Limb (tissue), 2 donors: ENCODE measurements around the gene ERBB4.
"Not testable (repeated sequence)": the region's sequence is repeated elsewhere in the genome, so short reads cannot be mapped to it uniquely, and the experiment has no call there.

Experiments
- DNase-seq, 2 donors: peaks; one replicate each; pipeline ENCODE4 v3.0.0-alpha.2; 2016; ENCODE audit errors: extremely low spot score in 2 of 2

Gene ERBB4

DNA sequence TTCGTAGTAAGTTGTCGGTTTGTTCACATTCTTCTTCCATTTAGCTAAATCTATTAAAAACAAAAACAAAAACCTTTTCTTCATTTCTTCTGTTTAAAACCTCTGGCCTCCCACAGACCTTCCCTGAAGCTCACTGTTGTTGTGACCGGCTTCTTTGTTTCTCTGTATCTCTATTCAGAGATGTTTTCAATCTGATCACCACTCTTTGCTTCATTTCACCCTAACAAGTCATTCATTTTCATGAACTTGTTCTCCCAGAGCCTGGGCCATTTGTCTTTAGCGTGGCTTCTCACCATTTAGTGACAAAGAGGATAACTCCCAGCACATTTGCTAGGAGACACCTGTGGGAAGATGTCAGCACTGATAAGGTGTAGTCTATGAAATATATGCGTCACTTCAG is 794.2 kb downstream of the ERBB4 start:
- DNase-seq: no peak

DNA sequence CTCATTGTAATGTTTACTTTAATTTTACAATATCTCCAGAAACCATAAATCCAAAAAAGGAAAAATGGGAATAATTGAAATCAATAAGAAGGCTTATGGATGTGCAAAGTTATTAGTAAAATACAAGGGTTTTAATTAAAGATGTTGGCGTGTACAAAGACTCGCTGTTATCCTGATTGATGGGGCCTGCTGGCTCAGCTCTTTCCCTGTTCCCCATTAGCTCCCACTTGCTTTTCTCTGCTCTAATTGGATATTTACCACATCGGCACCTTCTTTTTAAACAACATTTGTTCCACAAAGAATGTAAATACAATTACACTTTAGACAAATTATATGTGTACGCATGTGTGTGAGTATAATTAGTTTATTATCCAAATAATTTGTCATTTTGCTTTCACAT is 796.6 kb downstream of the ERBB4 start:
- DNase-seq: no peak

DNA sequence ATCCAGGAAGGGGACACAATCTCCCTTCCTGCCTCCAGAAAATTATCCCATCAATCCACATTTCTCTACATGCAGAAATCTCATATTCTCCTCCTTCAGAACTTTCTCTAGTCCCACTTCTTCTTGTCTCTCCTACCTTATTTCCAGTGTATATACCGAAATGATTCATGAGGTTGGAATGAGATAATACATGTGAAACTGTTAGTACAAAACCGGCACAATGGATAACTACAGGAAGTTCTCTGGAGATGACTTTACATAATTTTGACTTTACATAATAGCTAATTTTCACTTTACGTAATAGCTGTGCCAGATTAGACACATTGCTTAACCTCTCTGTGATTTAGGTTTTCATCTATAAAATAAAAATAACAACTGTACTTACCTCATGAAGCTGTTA is 801.3 kb downstream of the ERBB4 start:
- DNase-seq: no peak

DNA sequence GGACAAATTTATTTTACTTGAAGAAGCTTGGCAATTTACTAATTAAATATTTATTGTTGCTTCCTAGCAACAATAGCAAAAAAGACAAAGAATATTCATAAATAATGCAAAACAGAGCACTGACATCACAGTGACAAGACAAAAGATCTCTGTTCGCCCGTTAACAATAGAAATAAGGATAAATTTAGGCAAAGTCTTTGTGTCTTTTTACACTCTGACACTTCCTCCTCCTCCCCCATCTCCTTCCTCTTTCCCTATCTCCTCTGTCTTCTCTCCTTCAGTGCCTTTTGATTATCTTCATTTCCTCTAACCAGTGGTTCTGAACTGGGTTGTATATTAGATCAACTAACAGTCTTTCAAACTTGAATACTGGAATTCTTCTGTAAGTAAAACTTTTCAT is 808.4 kb downstream of the ERBB4 start:
- no peak for DNase-seq

DNA sequence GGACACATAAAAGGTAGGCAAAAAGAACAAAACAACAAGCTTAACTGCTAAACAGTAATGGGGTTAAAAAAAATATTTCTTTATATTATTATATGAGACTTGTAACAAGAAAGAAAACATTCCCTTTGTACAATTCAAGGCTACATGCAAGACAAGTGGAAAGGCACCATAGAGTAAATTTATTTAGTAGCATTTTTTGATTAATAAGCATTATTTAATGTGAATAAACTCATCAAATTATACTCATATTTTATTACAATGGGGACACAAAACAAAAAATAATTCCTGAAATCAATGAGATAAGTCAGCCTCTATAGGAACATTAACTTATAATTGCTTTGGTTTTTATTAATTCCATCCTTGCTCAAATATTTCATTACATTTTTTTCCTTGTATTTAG is 809.2 kb downstream of the ERBB4 start:
- no peak for DNase-seq

DNA sequence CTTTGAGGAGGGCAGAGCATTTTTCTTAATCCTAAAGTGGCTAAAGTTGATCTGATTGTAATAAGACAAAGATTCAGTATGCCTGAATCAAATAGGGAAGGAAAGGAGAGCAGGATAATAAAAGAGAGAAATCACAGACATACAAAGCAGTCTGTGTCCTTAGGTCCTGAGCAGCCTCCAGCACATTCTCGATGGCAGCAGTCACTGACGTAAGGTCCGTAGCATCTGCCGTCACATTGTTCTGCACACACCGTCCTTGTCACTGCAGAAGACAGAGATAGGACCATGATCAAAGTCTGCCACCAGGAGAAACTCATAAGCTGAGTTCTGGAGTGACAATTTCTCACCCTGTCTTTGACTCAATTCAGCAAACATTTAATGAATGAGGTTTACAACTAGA is 813.7 kb downstream of the ERBB4 start:
- DNase-seq: no peak

DNA sequence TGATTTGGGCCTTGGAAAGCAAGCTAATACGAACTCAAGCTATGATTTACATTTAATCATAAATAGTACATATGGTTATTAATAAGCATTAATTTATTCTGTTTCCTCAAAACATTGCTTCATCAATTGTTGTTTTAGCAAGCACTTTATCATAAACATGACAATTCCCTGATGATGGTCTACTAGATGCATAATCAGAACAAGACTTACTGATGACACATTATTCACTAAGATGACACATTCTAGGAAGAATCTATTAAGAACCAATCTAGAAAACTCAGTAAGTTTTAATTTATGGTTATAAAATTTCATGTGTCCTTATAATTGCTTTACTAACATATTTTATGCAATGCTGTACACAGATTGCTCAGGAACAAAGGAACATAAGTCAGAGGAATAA is 815.2 kb downstream of the ERBB4 start:
- DNase-seq: no peak

DNA sequence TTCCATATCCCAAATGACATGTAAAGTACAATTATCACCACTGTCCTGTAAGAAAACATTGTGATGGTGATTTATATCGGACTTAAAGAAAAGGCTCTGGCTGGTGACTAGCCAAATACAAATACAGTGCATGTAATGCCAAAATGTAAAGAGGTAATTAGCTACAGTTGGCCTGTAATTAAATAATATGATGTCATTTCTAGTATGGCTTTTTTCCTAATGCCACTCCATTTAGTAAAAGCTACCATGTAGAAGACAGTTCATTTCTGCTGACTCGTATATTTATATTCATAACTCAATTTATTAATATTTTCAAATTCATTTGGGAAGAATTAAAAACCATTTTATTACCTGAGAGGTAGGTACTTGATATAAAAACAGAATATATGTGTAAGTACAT is 815.7 kb downstream of the ERBB4 start:
- DNase-seq: no peak

DNA sequence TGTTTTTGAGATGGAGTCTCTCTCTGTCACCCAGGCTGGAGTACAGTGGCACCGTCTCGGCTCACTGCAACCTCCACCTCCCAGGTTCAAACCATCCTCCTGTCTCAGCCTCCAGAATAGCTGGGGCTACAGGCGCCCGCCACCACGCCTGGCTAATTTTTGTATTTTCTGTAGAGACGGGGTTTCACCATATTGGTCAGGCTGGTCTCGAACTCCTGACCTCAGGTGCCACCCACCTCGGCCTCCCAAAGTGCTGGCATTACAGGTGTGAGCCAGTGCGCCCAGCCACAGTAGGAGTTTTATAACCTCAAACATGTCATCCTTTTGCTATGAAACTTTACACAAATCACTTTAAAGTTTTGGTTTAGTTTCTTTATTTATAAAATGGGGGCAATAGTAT is 816.7 kb downstream of the ERBB4 start:
- DNase-seq: not testable (repeated sequence)

DNA sequence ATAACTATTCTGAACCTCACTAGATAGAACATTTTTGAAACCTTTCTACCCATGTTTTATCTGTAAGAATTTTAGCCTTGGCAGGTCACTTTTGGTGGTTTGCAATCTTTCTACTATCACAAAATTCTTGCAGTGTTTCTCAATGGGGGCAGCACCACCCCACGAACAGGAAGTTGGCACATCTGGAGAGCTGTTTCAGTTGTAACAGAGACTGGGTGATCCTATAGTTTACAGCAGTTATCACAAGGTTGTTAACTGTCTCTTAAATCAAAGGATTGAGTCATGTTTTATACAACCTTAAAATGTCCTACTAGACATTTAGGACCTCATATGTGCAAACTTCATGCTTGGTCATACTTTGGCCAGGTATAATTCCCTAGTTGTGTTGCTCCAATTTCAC is 829.2 kb downstream of the ERBB4 start:
- no peak for DNase-seq

DNA sequence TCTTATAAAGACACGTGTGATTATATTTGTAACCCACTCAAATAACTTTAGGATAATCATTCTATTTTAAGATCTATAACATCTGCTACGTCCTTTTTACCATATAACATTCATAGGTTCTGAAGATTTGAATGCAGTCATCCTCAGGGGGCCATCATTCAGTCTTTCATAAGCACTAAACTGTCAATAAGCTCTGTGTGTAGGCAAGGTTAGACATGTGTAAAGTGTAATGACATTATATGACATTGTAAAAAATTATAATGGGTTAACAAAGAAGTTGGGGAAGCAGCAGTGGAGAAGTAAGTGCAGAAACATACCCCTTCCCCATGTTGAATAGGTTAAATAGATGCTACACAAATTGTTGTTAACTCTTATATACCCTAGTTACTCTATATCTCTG is 845.9 kb downstream of the ERBB4 start:
- no peak for DNase-seq

DNA sequence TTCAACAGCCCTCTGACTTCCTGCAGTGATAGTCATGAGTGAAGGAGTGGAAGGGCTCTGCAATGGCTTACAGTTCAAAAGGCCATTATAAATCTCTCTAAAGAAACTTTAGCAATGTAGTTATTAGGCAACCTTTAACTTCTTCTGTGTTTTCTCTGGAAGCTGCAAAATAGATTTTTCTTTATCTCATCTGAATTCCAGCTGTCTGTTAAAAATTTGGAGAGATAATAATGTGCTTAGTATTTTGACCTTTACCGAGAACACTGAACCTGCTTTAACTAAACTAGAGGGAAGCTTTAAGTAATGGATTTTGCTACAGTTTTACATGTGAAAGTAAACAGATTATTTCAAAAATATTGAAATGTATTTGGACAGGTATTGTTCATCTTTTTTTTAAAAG is 847.9 kb downstream of the ERBB4 start:
- DNase-seq: no peak

DNA sequence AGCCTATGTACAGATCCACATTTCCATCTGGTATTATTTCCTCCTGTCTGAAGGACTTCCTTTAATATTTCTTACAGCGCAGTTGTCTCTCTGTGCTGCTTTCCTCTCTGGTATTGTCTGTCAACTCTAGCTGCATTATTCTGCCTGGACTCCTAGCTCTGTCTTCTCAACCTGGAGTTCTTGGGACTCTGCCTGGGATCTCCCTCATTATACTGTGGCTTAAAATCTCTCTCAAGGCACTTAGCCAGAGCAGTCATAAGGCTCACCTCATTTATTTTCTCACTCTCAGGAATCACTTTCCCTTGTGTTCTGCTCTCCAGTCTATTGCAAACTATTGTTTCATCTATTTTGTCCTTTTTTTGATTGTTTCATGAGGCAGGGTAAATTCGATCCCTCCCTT is 850.4 kb downstream of the ERBB4 start:
- DNase-seq: peak in 1 of 2 donors; percentile 8

DNA sequence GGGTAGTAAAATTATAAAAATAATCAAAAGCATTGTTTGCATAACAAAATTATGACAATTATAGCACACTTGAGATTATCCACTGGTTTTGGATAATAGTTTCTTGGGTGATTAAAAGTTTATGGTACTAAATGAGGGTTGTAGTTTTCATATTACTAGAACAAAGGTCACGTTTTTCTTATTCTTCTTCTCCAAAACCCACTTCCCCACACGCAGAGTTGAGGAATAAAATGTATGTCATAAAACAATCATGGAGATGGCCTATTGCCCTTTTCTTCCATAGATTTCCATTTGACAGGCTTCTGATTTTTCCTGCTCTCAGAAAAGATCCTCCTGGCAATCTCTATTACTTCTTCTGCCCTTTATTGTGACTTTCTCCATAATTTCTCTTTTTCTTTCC is 863.9 kb downstream of the ERBB4 start:
- no peak for DNase-seq

DNA sequence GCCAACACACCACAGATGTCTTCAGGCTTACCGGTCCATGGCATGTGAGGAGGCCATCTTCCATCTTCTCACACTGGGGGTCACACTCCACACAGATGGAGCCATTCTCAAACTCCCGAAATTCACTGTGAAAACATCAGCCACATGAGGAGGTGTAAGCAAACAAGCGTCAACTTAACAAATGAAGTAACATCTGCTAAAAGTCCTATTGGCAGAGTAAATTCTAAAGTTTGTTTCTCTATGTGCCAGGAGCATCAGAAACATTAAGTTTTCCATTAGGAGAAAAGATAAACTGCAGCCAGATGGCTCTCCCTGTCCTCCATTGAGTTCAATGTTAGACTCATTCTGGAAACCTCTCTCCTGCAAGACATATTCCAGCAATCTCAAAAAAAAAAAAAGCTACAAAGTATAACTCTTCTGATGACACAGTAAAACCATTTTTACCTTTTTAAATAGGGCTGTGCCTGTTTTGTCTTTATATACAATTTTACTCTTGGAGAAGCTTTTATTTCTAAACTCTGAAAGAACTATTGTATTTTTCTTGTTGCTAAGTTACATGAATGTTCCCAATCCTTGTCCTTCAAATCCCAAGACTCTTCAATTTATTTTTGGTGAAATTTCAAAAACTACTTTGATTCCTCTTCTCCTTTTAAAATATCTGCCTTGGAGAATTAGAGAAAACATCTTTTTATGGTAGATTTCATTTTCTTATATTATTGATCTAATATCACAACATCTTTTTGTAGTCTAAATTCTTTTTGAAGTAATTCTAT is 865.3 kb downstream of the ERBB4 start:
- DNase-seq: peak in 1 of 2 donors; percentile 13

DNA sequence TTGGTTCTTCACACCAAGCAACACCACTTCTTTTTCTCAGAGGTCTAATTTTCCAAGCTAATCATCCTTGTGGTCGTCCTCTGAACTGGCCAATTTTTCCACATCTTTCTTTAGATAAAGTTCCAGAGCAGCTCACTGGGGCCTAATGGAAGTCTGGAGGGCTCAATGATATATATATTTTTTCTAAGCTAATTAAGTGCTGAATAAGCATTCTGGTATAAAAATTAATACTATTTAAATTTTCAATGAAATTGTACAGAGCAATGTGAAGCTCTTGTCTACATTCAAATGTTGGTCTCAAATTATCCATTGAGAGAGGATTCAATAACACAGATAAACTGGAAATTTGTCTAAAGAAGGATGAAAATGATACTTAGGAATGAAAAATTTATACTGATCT is 866.6 kb downstream of the ERBB4 start:
- no peak for DNase-seq

DNA sequence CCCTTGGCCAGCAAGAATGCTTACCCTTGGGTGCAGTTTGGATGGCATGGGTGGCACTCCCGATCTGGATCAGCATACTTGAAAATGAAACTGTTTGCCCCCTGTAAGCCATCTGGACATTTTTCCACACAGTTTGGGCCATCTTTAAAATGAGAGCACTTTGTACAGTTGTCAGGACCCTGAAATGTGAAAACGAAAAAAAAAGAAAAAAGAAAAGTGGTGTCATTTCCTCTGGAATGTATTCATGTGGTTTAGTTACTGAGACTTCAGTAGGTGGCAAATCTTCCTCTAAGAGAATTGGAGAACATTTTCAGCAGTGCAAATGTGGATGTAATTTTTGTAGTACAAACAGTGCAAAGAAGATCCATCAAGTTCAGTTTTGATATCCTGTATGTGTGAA is 873.3 kb downstream of the ERBB4 start:
- no peak for DNase-seq

DNA sequence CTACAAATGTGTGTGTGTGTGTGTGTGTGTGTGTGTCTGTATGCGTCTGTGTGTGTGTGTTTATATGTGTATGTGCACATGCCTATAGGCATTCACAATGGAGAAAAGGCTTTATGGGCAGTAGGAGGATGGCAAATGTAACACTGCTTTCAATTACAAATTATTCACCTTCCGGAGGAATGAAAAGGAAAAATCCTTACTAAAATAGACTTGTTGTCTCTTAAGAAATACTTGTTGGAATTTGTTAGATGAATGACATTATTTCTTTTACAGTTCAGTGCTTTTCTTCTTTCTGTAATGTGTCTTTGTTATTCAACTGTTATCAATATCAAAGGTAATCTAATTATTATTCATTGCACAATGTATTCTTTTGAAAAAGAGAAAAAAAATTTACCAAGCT is 874.3 kb downstream of the ERBB4 start:
- DNase-seq: no peak

DNA sequence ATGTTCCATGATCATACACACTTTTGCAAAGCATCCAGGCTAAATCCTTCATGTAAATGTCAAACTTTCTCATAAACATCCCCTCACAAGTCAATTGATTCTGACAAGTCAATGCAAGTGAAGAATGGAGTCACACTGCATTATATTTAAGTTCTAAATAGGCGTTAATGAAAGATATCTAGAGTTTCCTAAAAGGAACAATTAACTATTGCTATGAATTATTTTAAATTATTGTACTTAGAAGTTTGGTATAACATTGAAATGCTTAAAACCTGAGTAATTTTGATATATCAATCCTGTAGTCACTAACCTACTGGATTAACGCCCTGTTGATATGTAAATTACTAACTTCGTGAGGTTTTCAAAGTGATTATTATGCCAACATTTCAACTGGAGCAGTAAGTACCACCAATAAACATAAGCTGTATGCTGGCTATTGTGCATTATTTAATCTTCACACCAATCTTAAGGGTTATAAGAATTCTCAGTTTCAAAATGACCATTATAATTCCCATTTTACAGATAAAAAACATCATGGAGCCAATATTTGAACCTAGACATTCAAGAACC is 884.3 kb downstream of the ERBB4 start:
- no peak for DNase-seq

DNA sequence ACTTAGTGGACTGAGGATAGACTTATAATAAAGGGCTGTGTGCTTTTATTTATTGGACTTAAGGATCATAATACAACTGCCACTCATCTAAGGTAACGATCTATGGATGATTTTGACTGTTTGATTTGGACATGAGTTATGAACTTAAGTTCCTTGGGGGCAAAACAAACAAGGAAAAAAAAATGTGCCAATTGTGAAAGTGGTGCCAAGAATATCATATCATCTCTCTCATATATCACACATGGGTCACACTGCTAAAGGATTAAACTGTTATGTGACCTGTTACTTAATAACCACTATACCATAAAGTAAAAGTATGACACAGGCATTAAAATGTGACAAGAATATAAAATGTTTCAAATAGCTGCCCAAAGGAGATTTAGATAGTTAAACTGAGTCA is 886.3 kb downstream of the ERBB4 start:
- no peak for DNase-seq

DNA sequence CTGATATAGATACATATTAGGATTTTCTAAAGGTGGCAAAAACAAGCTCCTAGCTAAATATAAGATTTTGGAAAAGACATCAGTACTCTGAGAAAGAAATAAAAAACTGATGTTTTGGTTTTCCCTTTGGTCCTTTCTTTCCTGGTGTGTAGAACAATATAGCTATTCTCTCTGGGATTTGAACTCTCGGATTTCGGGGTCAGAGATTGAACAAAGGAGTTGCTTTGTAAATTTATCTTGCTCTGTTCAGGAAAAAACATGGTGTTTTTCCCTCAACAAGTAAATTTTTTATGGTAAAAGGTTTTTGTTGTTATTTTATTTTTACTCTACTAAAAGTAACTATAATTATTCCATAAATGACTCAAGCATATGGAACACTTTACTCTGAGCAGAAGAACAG is 889.3 kb downstream of the ERBB4 start:
- DNase-seq: no peak

DNA sequence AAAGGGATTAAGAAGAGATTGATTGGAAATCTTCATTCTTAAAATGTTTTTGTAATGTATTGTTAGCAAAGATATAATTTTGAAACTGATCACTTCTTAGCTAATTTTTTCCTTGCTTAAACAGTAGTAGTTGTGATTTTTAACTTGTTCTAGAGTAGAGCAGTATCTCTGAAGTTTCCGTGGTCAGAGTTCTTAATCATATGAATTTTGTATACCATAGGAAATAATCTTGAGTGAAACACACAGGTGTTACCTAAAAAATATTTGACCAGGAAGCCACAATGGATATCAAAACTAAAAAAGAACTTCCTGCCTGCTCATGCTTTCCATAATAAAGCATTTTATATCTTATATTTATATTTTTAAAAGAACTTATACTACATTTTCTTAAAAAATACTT is 907.1 kb downstream of the ERBB4 start:
- DNase-seq: no peak

DNA sequence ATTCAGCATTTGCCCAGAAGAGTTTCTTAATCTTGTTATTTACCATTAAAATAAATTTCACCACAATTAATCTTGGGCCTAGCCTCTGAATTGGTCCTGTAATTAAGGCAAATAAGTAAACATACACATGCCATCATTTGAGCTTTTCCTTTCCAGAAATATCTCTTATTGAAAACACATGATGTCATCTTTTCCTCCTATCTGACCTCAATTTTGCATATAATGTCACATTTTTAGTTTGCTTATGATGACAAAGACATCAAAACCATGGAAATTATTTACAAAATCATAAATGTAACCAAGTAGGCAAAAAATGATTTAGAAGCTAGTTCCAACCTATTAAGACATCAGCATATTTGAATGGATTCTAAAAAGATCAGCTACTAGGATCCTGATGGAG is 915.5 kb downstream of the ERBB4 start:
- no peak for DNase-seq

DNA sequence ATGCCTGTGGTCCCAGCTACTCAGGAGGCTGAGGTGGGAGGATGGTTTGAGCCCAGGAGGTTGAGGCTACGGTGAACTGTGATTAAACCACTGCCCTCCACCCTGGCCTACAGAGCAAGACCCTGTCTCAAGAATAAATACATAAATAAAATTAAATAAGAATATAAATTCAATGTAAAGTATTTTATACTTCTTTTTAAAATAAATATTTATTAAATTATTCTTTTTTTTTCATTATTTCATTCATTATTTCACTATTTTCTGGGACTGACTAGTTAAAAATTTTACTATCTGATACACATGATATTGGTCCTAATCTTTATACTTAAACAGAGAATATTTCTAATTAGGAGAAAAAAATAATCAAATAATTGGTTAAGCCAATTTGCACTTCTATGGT is 917.6 kb downstream of the ERBB4 start:
- DNase-seq: no peak
